ENCODE data around the gene SLC46A1.

The SLC46A1 gene

DNA sequence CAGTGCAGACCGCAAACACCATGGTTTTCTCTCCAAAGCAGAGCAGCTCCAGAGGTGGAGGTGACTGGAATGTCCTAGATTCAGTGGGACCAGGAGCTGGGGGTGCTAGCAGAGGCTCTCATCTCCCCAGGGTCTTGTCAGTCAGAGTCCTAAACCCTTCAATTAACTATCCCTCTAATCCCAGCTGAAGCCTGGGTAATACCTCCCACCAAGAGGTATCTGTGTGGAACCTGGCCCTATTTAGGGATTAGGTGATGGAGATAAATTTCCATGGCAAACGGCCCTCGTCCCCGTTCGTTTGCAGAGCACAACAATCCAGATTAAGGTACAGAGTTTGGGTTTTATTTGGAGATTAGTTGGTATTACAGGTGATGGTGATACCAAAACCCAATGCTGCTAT is 42.8 kb downstream of the SLC46A1 start:
- H3K4me3 ChIP-seq (ENCODE audit: insufficient read depth, low read length, poor library complexity, severe bottlenecking) = no peak overlapping the region
- H3K79me2 ChIP-seq (ENCODE audit: insufficient read depth, low read length) = peaks cover 4% of the 10 kb centered on the region
- H3F3A ChIP-seq (ENCODE audit: insufficient read depth) = no peaks in the 10 kb centered on the region
- no peaks in the 10 kb centered on the region for H4K20me1 ChIP-seq (ENCODE audit: low read depth, low read length)
- TF ChIP-seq EZH2phosphoT487 (conservative IDR thresholded peaks at IDR 0.05; ENCODE audit: low read length) = no peak
- TF ChIP-seq, protein P1, sequence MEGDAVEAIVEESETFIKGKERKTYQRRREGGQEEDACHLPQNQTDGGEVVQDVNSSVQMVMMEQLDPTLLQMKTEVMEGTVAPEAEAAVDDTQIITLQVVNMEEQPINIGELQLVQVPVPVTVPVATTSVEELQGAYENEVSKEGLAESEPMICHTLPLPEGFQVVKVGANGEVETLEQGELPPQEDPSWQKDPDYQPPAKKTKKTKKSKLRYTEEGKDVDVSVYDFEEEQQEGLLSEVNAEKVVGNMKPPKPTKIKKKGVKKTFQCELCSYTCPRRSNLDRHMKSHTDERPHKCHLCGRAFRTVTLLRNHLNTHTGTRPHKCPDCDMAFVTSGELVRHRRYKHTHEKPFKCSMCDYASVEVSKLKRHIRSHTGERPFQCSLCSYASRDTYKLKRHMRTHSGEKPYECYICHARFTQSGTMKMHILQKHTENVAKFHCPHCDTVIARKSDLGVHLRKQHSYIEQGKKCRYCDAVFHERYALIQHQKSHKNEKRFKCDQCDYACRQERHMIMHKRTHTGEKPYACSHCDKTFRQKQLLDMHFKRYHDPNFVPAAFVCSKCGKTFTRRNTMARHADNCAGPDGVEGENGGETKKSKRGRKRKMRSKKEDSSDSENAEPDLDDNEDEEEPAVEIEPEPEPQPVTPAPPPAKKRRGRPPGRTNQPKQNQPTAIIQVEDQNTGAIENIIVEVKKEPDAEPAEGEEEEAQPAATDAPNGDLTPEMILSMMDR (IDR thresholded peaks at IDR 0.05; ENCODE audit: insufficient read depth, low read length, poor library complexity, severe bottlenecking) = no peak
- no peaks in the 10 kb centered on the region for H3K9me3 ChIP-seq (ENCODE audit: insufficient read depth, low read length)
- no peaks in the 10 kb centered on the region for H3K9me2 ChIP-seq (replicated peaks; ENCODE audit: insufficient read depth, low read length)
- H3K4me2 ChIP-seq (ENCODE audit: low read depth, low read length, poor library complexity, severe bottlenecking) = no peak overlapping the region
- H3K9ac ChIP-seq (ENCODE audit: low read length) = no peak overlapping the region
- no peak overlapping the region for H3K27ac ChIP-seq (ENCODE audit: low read depth, low read length)
- H2AFZ ChIP-seq (ENCODE audit: low read depth, low read length, severe bottlenecking) = no peak overlapping the region
- H3K27me3 ChIP-seq (ENCODE audit: low read length) = no peaks in the 10 kb centered on the region
- no peaks in the 10 kb centered on the region for H3K36me3 ChIP-seq (ENCODE audit: low read length)

- H3K4me3 ChIP-seq (ENCODE audit: insufficient read depth, low read length, poor library complexity, severe bottlenecking) = peak overlapping the region; percentile 92
- peak overlapping the region; percentile 62 for H2AFZ ChIP-seq (ENCODE audit: low read depth, low read length, severe bottlenecking)
- no peak overlapping the region for H3K27ac ChIP-seq (ENCODE audit: low read depth, low read length)
- no peaks in the 10 kb centered on the region for H3K27me3 ChIP-seq (ENCODE audit: low read length)
- no peaks in the 10 kb centered on the region for H3K36me3 ChIP-seq (ENCODE audit: low read length)
- H3K9ac ChIP-seq (ENCODE audit: low read length) = peak overlapping the region; percentile 96
- no peaks in the 10 kb centered on the region for H4K20me1 ChIP-seq (ENCODE audit: low read depth, low read length)
- TF ChIP-seq, protein P1 (IDR thresholded peaks at IDR 0.05; ENCODE audit: insufficient read depth, low read length, poor library complexity, severe bottlenecking) = no peak
- TF ChIP-seq EZH2phosphoT487 (conservative IDR thresholded peaks at IDR 0.05; ENCODE audit: low read length) = no peak
- H3K4me2 ChIP-seq (ENCODE audit: low read depth, low read length, poor library complexity, severe bottlenecking) = peak overlapping the region; percentile 86
- H3F3A ChIP-seq (ENCODE audit: insufficient read depth) = no peaks in the 10 kb centered on the region
- H3K9me3 ChIP-seq (ENCODE audit: insufficient read depth, low read length) = no peaks in the 10 kb centered on the region
- no peaks in the 10 kb centered on the region for H3K9me2 ChIP-seq (replicated peaks; ENCODE audit: insufficient read depth, low read length)
- H3K79me2 ChIP-seq (ENCODE audit: insufficient read depth, low read length) = peaks cover 28% of the 10 kb centered on the region
These were observed 48.2 kb downstream of the SLC46A1 start for GRCh38 chr17:28357901-28358197.

- Histone ChIP-seq H2AFZ (ENCODE audit: low read depth, low read length, severe bottlenecking) (peak within 1 kb of the TSS; percentile 90), H3K36me3 (ENCODE audit: low read length) (no peaks in the 10 kb centered on the region), H3K27me3 (ENCODE audit: low read length) (no peaks in the 10 kb centered on the region), H3K79me2 (ENCODE audit: insufficient read depth, low read length) (peaks cover 28% of the 10 kb centered on the region), H3K9me3 (ENCODE audit: insufficient read depth, low read length) (no peaks in the 10 kb centered on the region), H3K27ac (ENCODE audit: low read depth, low read length) (peak within 1 kb of the TSS; percentile 2; the same call in 1 of the 2 replicates), H3K4me3 (ENCODE audit: insufficient read depth, low read length, poor library complexity, severe bottlenecking) (peak within 1 kb of the TSS; percentile 92), H3K9me2 (replicated peaks; ENCODE audit: insufficient read depth, low read length) (no peaks in the 10 kb centered on the region), H4K20me1 (ENCODE audit: low read depth, low read length) (no peaks in the 10 kb centered on the region), H3K9ac (ENCODE audit: low read length) (peak within 1 kb of the TSS; percentile 96), H3F3A (ENCODE audit: insufficient read depth) (no peaks in the 10 kb centered on the region), H3K4me2 (ENCODE audit: low read depth, low read length, poor library complexity, severe bottlenecking) (peak within 1 kb of the TSS; percentile 87)
- TF ChIP-seq, protein P1 (IDR thresholded peaks at IDR 0.05; ENCODE audit: insufficient read depth, low read length, poor library complexity, severe bottlenecking) = no peak
These were observed 48.7 kb downstream of the SLC46A1 start, which contains the start of gene POLDIP2 for GRCh38 chr17:28357061-28357900. TSS of gene POLDIP2 (minus strand) at chr17:28357527. CDS start at chr17:28357448, 79 bp downstream.
